ENCODE measurements around the gene WDR36. TPM values are rescaled to one million over a fixed set of nuclear protein-coding genes. Genes with fewer than 3 reads are reported as not detected.

Gene WDR36
- total RNA-seq (2022; extraction: Qiagen RNA extraction; ENCODE audit: low read depth): 10.6 to 17.1 TPM (median 14.6 TPM) in 5 replicates

GRCh38 chr5:111092062-111092853, at the start of gene WDR36:
Gene WDR36, plus strand, starts transcription at chr5:111092348. Its CDS starts 109 bp downstream, at chr5:111092457.

GRCh38 chr5:111071413-111071812, 20.7 kb upstream of the WDR36 start, which contains the start of gene TSLP:
Gene TSLP, plus strand, starts transcription at chr5:111071713. Its CDS starts 178 bp downstream, at chr5:111071891.

Other genes starting within 250 kb of the WDR36 start
- not detected in 5 replicates for gene TSLP, start 20.6 kb upstream of the WDR36 start, total RNA-seq (2022; extraction: Qiagen RNA extraction; ENCODE audit: low read depth)
- gene CAMK4, start 132.0 kb downstream of the WDR36 start, total RNA-seq (2022; extraction: Qiagen RNA extraction; ENCODE audit: low read depth): not detected in 5 replicates

All from A549 treated with ZK216348 at 1 μM for 4 hours (cell line).